WTC11 (cell line): Measurements from ENCODE around the gene SMOC1. TPM values are rescaled to one million over a fixed set of nuclear protein-coding genes. Genes with fewer than 3 reads are reported as not detected.

Source experiments
- ATAC-seq: fragments of 200-7000 bp; cut with Tn5 transposase; 2 replicates; pipeline ENCODE4 v1.10.0; 2021; ENCODE audit warnings: mild to moderate bottlenecking, moderate library complexity
- CTCF ChIA-PET: fragments of 300-600 bp; sonication (Branson Sonifier 250); formaldehyde crosslinking; loops from one replicate; lab custom pipeline; 2021; ENCODE audit warnings: antibody characterized with exemption; lab: Charles Lee
- POLR2A ChIA-PET: fragments of 350-600 bp; sonication (Branson Sonifier 250); formaldehyde crosslinking; loops from one replicate; lab custom pipeline; 2021; ENCODE audit warnings: antibody characterized with exemption; lab: Charles Lee
- DNase-seq: peaks from one replicate; pipeline ENCODE4 v3.0.0; 2021; ENCODE audit warnings: low spot score
- H3K27ac Mint-ChIP-seq: 2 replicates; pipeline ENCODE4 v1.8.0; 2021; ENCODE audit warnings: mixed read lengths
- H3K27me3 Mint-ChIP-seq: 2 replicates; pipeline ENCODE4 v1.8.0; 2021; ENCODE audit warnings: low read depth, mild to moderate bottlenecking, moderate library complexity, mixed read lengths
- H3K36me3 Mint-ChIP-seq: 2 replicates; pipeline ENCODE4 v1.8.0; 2021; ENCODE audit warnings: mixed read lengths
- H3K4me1 Mint-ChIP-seq: 2 replicates; pipeline ENCODE4 v1.8.0; 2022; ENCODE audit warnings: mixed read lengths
- H3K4me3 Mint-ChIP-seq: 2 replicates; pipeline ENCODE4 v1.8.0; 2021; ENCODE audit warnings: mild to moderate bottlenecking, moderate library complexity, mixed read lengths
- H3K9me3 Mint-ChIP-seq: 2 replicates; pipeline ENCODE4 v1.8.0; 2021; ENCODE audit warnings: mixed read lengths
- CREB1 ChIP-seq: sonication (generic); formaldehyde crosslinking; IDR thresholded peaks from 2 replicates; pipeline ENCODE4 v1.8.0; 2023; ENCODE audit warnings: mild to moderate bottlenecking, missing genetic modification reagents
- ETV6 ChIP-seq: sonication (generic); formaldehyde crosslinking; IDR thresholded peaks from 2 replicates; pipeline ENCODE4 v1.8.1; 2022; ENCODE audit warnings: mild to moderate bottlenecking, missing genetic modification reagents
- FOXP1 ChIP-seq: sonication (generic); formaldehyde crosslinking; IDR thresholded peaks from 2 replicates; pipeline ENCODE4 v1.8.0; 2022; ENCODE audit warnings: missing genetic modification reagents, mild to moderate bottlenecking, moderate library complexity, borderline replicate concordance
- GABPB1 ChIP-seq: sonication (generic); formaldehyde crosslinking; IDR thresholded peaks from 2 replicates; pipeline ENCODE4 v1.8.1; 2023; ENCODE audit warnings: mild to moderate bottlenecking, missing genetic modification reagents
- GRHL2 ChIP-seq: fragments of 250-450 bp; sonication (Bioruptor Pico); IDR thresholded peaks from 2 replicates; pipeline ENCODE4 v1.8.0; 2022; ENCODE audit warnings: mild to moderate bottlenecking, moderate library complexity; ENCODE audit not compliant: insufficient replicate concordance, severe bottlenecking
- JUN ChIP-seq: sonication (generic); formaldehyde crosslinking; IDR thresholded peaks from 2 replicates; pipeline ENCODE4 v1.8.0; 2023; ENCODE audit warnings: mild to moderate bottlenecking, missing genetic modification reagents
- SMAD3 ChIP-seq: sonication (generic); formaldehyde crosslinking; IDR thresholded peaks from 2 replicates; pipeline ENCODE4 v1.8.0; 2022; ENCODE audit warnings: missing genetic modification reagents, mild to moderate bottlenecking, borderline replicate concordance
- TCF7 ChIP-seq: sonication (generic); formaldehyde crosslinking; IDR thresholded peaks from 2 replicates; pipeline ENCODE4 v1.8.0; 2022; ENCODE audit warnings: mild to moderate bottlenecking, low read depth, missing genetic modification reagents, moderate library complexity
- ZNF121 ChIP-seq: sonication (generic); formaldehyde crosslinking; IDR thresholded peaks from 2 replicates; pipeline ENCODE4 v1.8.0; 2023; ENCODE audit warnings: missing genetic modification reagents
- ZNF317 ChIP-seq: sonication (generic); formaldehyde crosslinking; IDR thresholded peaks from 2 replicates; pipeline ENCODE4 v1.8.1; 2023; ENCODE audit warnings: low read depth, mild to moderate bottlenecking, moderate library complexity, missing genetic modification reagents, borderline replicate concordance
- ZNF423 ChIP-seq: fragments of 250-450 bp; sonication (Bioruptor Pico); IDR thresholded peaks from 2 replicates; pipeline ENCODE4 v2.1.2; 2022; ENCODE audit warnings: mild to moderate bottlenecking, moderate library complexity
- total RNA-seq: library from RNA; stranded (reverse); gene quantifications from 3 replicates; pipeline ENCODE4 v1.2.3, GENCODE V29; 2021
- TF ChIP-seq, protein P1 (sequence below): fragments of 250-450 bp; sonication (Bioruptor Pico); IDR thresholded peaks from 2 replicates; pipeline ENCODE4 v1.8.0; 2021; ENCODE audit warnings: mild to moderate bottlenecking
- TF ChIP-seq, protein P2 (sequence below): sonication (generic); formaldehyde crosslinking; IDR thresholded peaks from 2 replicates; pipeline ENCODE4 v1.8.1; 2023; ENCODE audit warnings: mild to moderate bottlenecking, missing genetic modification reagents, moderate library complexity
- TF ChIP-seq, protein P3 (sequence below): sonication (generic); formaldehyde crosslinking; IDR thresholded peaks from 2 replicates; pipeline ENCODE4 v1.8.0; 2023; ENCODE audit warnings: missing genetic modification reagents, mild to moderate bottlenecking, borderline replicate concordance
- TF ChIP-seq, protein P4 (sequence below): sonication (generic); formaldehyde crosslinking; IDR thresholded peaks from 2 replicates; pipeline ENCODE4 v1.8.0; 2022; ENCODE audit warnings: mild to moderate bottlenecking, missing genetic modification reagents
- TF ChIP-seq, protein P5 (sequence below): sonication (generic); formaldehyde crosslinking; IDR thresholded peaks from 2 replicates; pipeline ENCODE4 v1.8.1; 2022; ENCODE audit warnings: missing genetic modification reagents, borderline replicate concordance
- TF ChIP-seq, protein P6 (sequence below): fragments of 200-600 bp; IDR thresholded peaks from 2 replicates; pipeline ENCODE4 v1.8.0; 2022; ENCODE audit warnings: antibody characterized with exemption
- TF ChIP-seq, protein P7 (sequence below): sonication (generic); formaldehyde crosslinking; IDR thresholded peaks from 2 replicates; pipeline ENCODE4 v1.8.1; 2022; ENCODE audit warnings: mild to moderate bottlenecking, moderate library complexity, missing genetic modification reagents

SMOC1 gene
- total RNA-seq, 1 experiment from 2014 or later, result 1.1 TPM

DNA sequence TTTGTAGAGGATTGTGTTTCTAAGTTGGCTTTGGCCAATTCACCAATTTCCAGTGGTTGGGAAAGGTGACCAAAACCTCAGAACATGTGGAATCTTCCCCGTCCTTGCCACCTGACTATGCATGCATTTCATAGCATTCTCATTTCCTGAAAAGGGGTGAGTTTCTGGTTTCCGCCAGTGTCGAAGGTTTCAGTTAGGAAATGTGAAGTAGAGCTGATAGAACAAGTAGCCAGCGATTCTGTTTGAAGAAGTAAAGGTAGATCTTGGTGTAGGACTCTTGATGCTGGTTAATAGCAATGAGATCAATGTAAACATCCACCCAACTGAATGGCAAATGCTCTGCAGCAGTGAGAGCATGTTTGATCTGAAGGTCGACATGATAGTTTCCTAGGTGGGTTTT lies 15.9 kb downstream of the SMOC1 start (continued):
- TF ChIP-seq, protein P1, sequence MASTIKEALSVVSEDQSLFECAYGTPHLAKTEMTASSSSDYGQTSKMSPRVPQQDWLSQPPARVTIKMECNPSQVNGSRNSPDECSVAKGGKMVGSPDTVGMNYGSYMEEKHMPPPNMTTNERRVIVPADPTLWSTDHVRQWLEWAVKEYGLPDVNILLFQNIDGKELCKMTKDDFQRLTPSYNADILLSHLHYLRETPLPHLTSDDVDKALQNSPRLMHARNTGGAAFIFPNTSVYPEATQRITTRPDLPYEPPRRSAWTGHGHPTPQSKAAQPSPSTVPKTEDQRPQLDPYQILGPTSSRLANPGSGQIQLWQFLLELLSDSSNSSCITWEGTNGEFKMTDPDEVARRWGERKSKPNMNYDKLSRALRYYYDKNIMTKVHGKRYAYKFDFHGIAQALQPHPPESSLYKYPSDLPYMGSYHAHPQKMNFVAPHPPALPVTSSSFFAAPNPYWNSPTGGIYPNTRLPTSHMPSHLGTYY, result no peak
- TF ChIP-seq, protein P2, sequence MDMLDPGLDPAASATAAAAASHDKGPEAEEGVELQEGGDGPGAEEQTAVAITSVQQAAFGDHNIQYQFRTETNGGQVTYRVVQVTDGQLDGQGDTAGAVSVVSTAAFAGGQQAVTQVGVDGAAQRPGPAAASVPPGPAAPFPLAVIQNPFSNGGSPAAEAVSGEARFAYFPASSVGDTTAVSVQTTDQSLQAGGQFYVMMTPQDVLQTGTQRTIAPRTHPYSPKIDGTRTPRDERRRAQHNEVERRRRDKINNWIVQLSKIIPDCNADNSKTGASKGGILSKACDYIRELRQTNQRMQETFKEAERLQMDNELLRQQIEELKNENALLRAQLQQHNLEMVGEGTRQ (CRISPR knock-in tag), result no peak
- TF ChIP-seq, protein P3, sequence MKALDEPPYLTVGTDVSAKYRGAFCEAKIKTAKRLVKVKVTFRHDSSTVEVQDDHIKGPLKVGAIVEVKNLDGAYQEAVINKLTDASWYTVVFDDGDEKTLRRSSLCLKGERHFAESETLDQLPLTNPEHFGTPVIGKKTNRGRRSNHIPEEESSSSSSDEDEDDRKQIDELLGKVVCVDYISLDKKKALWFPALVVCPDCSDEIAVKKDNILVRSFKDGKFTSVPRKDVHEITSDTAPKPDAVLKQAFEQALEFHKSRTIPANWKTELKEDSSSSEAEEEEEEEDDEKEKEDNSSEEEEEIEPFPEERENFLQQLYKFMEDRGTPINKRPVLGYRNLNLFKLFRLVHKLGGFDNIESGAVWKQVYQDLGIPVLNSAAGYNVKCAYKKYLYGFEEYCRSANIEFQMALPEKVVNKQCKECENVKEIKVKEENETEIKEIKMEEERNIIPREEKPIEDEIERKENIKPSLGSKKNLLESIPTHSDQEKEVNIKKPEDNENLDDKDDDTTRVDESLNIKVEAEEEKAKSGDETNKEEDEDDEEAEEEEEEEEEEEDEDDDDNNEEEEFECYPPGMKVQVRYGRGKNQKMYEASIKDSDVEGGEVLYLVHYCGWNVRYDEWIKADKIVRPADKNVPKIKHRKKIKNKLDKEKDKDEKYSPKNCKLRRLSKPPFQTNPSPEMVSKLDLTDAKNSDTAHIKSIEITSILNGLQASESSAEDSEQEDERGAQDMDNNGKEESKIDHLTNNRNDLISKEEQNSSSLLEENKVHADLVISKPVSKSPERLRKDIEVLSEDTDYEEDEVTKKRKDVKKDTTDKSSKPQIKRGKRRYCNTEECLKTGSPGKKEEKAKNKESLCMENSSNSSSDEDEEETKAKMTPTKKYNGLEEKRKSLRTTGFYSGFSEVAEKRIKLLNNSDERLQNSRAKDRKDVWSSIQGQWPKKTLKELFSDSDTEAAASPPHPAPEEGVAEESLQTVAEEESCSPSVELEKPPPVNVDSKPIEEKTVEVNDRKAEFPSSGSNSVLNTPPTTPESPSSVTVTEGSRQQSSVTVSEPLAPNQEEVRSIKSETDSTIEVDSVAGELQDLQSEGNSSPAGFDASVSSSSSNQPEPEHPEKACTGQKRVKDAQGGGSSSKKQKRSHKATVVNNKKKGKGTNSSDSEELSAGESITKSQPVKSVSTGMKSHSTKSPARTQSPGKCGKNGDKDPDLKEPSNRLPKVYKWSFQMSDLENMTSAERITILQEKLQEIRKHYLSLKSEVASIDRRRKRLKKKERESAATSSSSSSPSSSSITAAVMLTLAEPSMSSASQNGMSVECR, result no peak
- TF ChIP-seq GRHL2 (CRISPR knock-in tag) (no peak), CREB1 (CRISPR knock-in tag) (no peak)
- TF ChIP-seq, protein P4, sequence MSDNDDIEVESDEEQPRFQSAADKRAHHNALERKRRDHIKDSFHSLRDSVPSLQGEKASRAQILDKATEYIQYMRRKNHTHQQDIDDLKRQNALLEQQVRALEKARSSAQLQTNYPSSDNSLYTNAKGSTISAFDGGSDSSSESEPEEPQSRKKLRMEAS (CRISPR knock-in tag), result no peak

DNA sequence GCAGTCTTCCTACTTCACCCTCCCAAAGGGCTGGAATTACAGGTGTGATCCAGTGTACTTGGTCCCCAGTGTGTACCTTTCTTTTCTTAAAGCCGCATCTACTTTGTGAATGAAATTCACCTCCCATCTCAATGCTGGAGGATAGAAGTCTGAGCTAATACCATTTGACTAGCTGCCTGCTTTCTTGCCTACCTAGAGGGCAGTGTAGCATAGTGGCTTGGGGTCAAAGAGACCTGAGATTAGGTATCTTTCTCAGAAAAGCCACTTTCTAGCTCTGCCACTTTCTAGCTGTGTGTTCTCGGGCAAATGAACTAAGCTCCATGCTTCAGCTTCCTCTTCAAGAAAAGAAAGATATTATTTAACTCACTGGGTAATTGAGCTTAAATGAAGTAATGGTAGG lies 16.9 kb downstream of the SMOC1 start:
- POLR2A ChIA-PET, result no interaction called here
- CTCF ChIA-PET, result interaction anchor here (0.5 to 1.6 kb wide), 6 partner anchors 16 to 348 kb away, joined by 3 to 13 read pairs (median 4); partner anchors contain the start of gene SMOC1
- ATAC-seq, result no peak
- DNase-seq, result no peak
- Mint-ChIP-seq H3K27me3 (peaks cover 6% of the 10 kb centered on the region; the same call in 1 of the 2 replicates), H3K9me3 (peaks cover 34% of the 10 kb centered on the region), H3K27ac (no peak overlapping the region), H3K36me3 (peaks cover 9% of the 10 kb centered on the region; the same call in 1 of the 2 replicates), H3K4me1 (no peaks in the 10 kb centered on the region), H3K4me3 (no peak overlapping the region)
- TF ChIP-seq FOXP1 (CRISPR knock-in tag) (no peak), JUN (CRISPR knock-in tag) (no peak), GABPB1 (CRISPR knock-in tag) (no peak), ZNF317 (CRISPR knock-in tag) (no peak), SMAD3 (CRISPR knock-in tag) (no peak)
- TF ChIP-seq, protein P5, sequence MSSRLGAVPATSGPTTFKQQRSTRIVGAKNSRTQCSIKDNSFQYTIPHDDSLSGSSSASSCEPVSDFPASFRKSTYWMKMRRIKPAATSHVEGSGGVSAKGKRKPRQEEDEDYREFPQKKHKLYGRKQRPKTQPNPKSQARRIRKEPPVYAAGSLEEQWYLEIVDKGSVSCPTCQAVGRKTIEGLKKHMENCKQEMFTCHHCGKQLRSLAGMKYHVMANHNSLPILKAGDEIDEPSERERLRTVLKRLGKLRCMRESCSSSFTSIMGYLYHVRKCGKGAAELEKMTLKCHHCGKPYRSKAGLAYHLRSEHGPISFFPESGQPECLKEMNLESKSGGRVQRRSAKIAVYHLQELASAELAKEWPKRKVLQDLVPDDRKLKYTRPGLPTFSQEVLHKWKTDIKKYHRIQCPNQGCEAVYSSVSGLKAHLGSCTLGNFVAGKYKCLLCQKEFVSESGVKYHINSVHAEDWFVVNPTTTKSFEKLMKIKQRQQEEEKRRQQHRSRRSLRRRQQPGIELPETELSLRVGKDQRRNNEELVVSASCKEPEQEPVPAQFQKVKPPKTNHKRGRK (CRISPR knock-in tag), result no peak

DNA sequence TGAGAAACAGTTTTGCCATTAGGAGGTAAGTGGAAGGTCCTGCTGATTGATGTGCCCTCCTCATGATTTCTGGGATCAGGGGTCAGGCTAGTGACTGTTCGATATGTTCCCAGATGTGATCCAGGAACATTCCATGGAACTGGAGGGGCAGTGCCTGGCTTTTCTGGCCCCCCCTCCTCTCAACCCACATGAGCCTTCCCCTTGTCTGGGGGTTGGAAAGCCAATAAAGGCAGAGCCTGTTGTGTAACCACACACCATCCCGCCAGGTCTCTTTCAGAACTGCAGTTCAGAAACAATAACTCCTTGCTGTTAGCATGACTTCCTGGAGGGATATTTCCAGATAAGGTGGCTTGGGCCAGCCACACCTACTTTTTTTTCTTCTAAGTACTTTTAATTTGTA lies 17.8 kb downstream of the SMOC1 start:
- DNase-seq, result no peak
- TF ChIP-seq, protein P6, sequence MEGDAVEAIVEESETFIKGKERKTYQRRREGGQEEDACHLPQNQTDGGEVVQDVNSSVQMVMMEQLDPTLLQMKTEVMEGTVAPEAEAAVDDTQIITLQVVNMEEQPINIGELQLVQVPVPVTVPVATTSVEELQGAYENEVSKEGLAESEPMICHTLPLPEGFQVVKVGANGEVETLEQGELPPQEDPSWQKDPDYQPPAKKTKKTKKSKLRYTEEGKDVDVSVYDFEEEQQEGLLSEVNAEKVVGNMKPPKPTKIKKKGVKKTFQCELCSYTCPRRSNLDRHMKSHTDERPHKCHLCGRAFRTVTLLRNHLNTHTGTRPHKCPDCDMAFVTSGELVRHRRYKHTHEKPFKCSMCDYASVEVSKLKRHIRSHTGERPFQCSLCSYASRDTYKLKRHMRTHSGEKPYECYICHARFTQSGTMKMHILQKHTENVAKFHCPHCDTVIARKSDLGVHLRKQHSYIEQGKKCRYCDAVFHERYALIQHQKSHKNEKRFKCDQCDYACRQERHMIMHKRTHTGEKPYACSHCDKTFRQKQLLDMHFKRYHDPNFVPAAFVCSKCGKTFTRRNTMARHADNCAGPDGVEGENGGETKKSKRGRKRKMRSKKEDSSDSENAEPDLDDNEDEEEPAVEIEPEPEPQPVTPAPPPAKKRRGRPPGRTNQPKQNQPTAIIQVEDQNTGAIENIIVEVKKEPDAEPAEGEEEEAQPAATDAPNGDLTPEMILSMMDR, result no peak
- TF ChIP-seq TCF7 (CRISPR knock-in tag) (no peak), ZNF423 (CRISPR knock-in tag) (no peak), ZNF121 (CRISPR knock-in tag) (no peak), ETV6 (CRISPR knock-in tag) (no peak)
- TF ChIP-seq, protein P7, sequence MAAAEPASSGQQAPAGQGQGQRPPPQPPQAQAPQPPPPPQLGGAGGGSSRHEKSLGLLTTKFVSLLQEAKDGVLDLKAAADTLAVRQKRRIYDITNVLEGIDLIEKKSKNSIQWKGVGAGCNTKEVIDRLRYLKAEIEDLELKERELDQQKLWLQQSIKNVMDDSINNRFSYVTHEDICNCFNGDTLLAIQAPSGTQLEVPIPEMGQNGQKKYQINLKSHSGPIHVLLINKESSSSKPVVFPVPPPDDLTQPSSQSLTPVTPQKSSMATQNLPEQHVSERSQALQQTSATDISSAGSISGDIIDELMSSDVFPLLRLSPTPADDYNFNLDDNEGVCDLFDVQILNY, result no peak
- TF ChIP-seq, protein P2 (CRISPR knock-in tag), result no peak
- TF ChIP-seq, all 79 proteins: peak for 0
- ChIA-PET POLR2A (no interaction called here), CTCF (interaction anchor here (1.2 to 1.6 kb wide), 3 partner anchors 117 to 349 kb away, joined by 3 to 13 read pairs (median 3); no protein-coding TSS in a partner anchor)
- Mint-ChIP-seq H3K4me1 (no peaks in the 10 kb centered on the region), H3K9me3 (peaks cover 43% of the 10 kb centered on the region), H3K36me3 (peaks cover 9% of the 10 kb centered on the region; the same call in 1 of the 2 replicates), H3K27me3 (peaks cover 6% of the 10 kb centered on the region; the same call in 1 of the 2 replicates), H3K4me3 (no peak overlapping the region), H3K27ac (no peak overlapping the region)
- ATAC-seq, result no peak
